Testis (tissue), 2 donors: ENCODE data around the gene OLFM1.

ENCODE experiments used
- CTCF ChIP-seq, 3 experiments: fragments of 450-650 bp in 2 of 3; fragments of 200-600 bp in 1 of 3; sonication (generic) in 1 of 3; IDR thresholded peaks; one replicate each; pipeline ENCODE4 v1.5.1; 2016 to 2019; ENCODE audit warnings: antibody characterized with exemption in 3 of 3, mild to moderate bottlenecking in 2 of 3, moderate library complexity in 1 of 3
- POLR2A ChIP-seq: fragments of 450-650 bp; IDR thresholded peaks from one replicate; pipeline ENCODE4 v1.6.1; 2017; ENCODE audit warnings: antibody characterized with exemption, mild to moderate bottlenecking, moderate library complexity

DNA sequence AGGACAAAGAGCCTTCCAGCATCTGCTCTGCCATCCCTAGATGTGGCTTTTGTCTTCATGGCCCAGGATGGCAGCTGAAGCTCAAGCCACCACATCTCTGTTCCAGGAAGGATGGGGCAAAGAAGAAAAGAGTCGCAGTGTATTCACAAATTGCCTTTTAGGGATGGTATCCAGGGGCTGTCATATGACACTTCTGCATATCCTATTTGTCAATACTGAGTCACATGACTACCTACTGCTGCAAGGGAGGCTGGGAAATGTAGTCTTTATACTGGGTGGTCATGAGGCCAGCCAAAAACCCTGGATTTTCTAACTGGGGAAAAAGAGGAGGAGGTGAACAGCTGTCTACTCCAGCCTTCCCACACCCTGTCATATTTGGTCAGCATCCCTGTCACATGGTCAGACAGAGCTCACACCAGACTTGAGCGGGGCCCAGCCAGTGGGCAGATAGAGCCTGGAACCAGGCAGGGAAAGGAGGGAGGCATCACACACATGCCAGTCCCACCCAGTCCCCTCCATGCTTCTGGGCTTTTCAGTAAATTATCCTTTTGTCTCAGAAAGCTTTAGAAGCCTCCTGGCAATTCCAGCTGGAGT, 52.0 kb downstream of the OLFM1 start:
- TF ChIP-seq CTCF (IDR thresholded peaks at IDR 0.05) (no peak), POLR2A (no peak)
